Hepatocyte (in vitro differentiated cells): ENCODE results near the gene NAPEPLD. TPM values are rescaled to one million over a fixed set of nuclear protein-coding genes. Genes with fewer than 3 reads are reported as not detected.

Source experiments
- DNase-seq: peaks from one replicate; pipeline ENCODE4 v3.0.0-alpha.2; 2016; ENCODE audit warnings: low spot score
- H2AFZ ChIP-seq: fragments of 200-600 bp; sonication (generic); 2 replicates; pipeline ENCODE4 v1.6.0; 2016; ENCODE audit warnings: antibody characterized with exemption, mild to moderate bottlenecking
- H3K27ac ChIP-seq: fragments of 200-600 bp; sonication (generic); 2 replicates; pipeline ENCODE4 v1.5.1; 2016; ENCODE audit warnings: mild to moderate bottlenecking
- H3K27me3 ChIP-seq: fragments of 200-600 bp; sonication (generic); 2 replicates; pipeline ENCODE4 v1.6.1; 2016
- H3K36me3 ChIP-seq: fragments of 200-600 bp; sonication (generic); replicated peaks from 2 replicates; pipeline ENCODE4 v1.5.1; 2016; ENCODE audit warnings: low read depth; ENCODE audit not compliant: insufficient read depth
- H3K4me1 ChIP-seq: fragments of 200-600 bp; sonication (generic); 2 replicates; pipeline ENCODE4 v1.5.1; 2016; ENCODE audit warnings: mild to moderate bottlenecking, moderate library complexity; ENCODE audit not compliant: insufficient read depth
- H3K4me2 ChIP-seq: fragments of 200-600 bp; sonication (generic); 2 replicates; pipeline ENCODE4 v1.6.0; 2016
- H3K4me3 ChIP-seq: fragments of 200-600 bp; sonication (generic); 2 replicates; pipeline ENCODE4 v1.5.1; 2016; ENCODE audit warnings: mild to moderate bottlenecking
- H3K79me2 ChIP-seq: fragments of 200-600 bp; sonication (generic); 2 replicates; pipeline ENCODE4 v1.6.0; 2017; ENCODE audit warnings: mild to moderate bottlenecking
- H3K9me2 ChIP-seq: fragments of 200-600 bp; sonication (generic); replicated peaks from 2 replicates; pipeline ENCODE4 v1.6.0; 2017; ENCODE audit warnings: mild to moderate bottlenecking; ENCODE audit not compliant: insufficient read depth
- H3K9me3 ChIP-seq: fragments of 200-600 bp; sonication (generic); 2 replicates; pipeline ENCODE4 v1.5.1; 2016; ENCODE audit warnings: low read depth, mild to moderate bottlenecking
- H4K20me1 ChIP-seq: fragments of 200-600 bp; sonication (generic); 2 replicates; pipeline ENCODE4 v1.6.0; 2016; ENCODE audit warnings: mild to moderate bottlenecking; ENCODE audit not compliant: insufficient read depth, poor library complexity, severe bottlenecking
- EZH2 ChIP-seq: fragments of 200-600 bp; sonication (generic); IDR thresholded peaks from 2 replicates; pipeline ENCODE4 v1.6.1; 2016; ENCODE audit warnings: antibody characterized with exemption, mild to moderate bottlenecking, borderline replicate concordance
- EZH2phosphoT487 ChIP-seq: fragments of 200-600 bp; sonication (generic); IDR thresholded peaks from one replicate; pipeline ENCODE4 v1.6.1; 2018; ENCODE audit warnings: antibody characterized with exemption, mild to moderate bottlenecking, low read depth, moderate library complexity; ENCODE audit not compliant: unreplicated experiment, severe bottlenecking
- WGBS: methylation state at CpG from one replicate; pipeline ENCODE4 v1.1.6; 2016; ENCODE audit warnings: low lambda C conversion rate; ENCODE audit errors: missing lambda C conversion rate; 5-methylcytosine and 5-hydroxymethylcytosine counted together
- polyA plus RNA-seq: library from polyadenylated mRNA; unstranded; fragments of >200 nt; fragmentation: Nextera tagmentation; extraction: Ambion mirVana; gene quantifications from 2 replicates; pipeline ENCODE4 v1.2.1, GENCODE V29; 2016
- total RNA-seq: library from RNA; depleted of rRNA; stranded (reverse); fragments of >200 nt; gene quantifications from 2 replicates; pipeline ENCODE4 v1.2.3, GENCODE V29; 2014
- TF ChIP-seq, protein P1 (sequence below): fragments of 200-600 bp; sonication (generic); IDR thresholded peaks from 2 replicates; pipeline ENCODE4 v1.5.1; 2016; ENCODE audit warnings: antibody characterized with exemption, mild to moderate bottlenecking; ENCODE audit not compliant: poor library complexity

The NAPEPLD gene
- total and polyA plus RNA-seq, 2 experiments from 2014 or later = 11.0 to 12.0 TPM

DNA sequence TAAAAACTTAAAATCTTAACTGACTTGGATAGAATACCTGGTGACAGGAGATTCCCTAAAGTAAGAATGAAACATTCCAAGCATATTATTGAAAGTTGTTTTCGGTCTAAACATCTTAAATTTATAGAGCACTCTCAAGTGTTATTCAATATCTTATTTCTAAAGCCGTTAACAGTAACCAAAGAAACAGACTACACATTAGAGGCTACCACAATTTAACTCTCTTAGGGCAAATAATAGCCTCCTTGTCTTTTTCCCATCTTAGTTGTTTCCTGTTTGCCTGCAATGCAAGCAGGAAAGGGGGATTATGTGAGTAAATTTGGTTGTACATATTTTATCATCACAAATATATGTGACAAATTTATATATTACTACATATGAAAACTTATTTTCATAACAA lies 31.4 kb downstream of the NAPEPLD start:
- Histone ChIP-seq H3K9me3 (no peaks in the 10 kb centered on the region), H3K4me3 (no peak overlapping the region), H3K27me3 (no peaks in the 10 kb centered on the region), H4K20me1 (no peaks in the 10 kb centered on the region), H3K9me2 (no peaks in the 10 kb centered on the region), H3K4me2 (no peak overlapping the region), H2AFZ (no peak overlapping the region), H3K27ac (no peak overlapping the region), H3K36me3 (no peaks in the 10 kb centered on the region), H3K4me1 (no peaks in the 10 kb centered on the region), H3K79me2 (no peaks in the 10 kb centered on the region)
- WGBS = 68% methylated on average over 2 of the region's 2 CpGs
- no peak for DNase-seq
- TF ChIP-seq EZH2 (no peak), EZH2phosphoT487 (no peak)
- TF ChIP-seq, protein P1, sequence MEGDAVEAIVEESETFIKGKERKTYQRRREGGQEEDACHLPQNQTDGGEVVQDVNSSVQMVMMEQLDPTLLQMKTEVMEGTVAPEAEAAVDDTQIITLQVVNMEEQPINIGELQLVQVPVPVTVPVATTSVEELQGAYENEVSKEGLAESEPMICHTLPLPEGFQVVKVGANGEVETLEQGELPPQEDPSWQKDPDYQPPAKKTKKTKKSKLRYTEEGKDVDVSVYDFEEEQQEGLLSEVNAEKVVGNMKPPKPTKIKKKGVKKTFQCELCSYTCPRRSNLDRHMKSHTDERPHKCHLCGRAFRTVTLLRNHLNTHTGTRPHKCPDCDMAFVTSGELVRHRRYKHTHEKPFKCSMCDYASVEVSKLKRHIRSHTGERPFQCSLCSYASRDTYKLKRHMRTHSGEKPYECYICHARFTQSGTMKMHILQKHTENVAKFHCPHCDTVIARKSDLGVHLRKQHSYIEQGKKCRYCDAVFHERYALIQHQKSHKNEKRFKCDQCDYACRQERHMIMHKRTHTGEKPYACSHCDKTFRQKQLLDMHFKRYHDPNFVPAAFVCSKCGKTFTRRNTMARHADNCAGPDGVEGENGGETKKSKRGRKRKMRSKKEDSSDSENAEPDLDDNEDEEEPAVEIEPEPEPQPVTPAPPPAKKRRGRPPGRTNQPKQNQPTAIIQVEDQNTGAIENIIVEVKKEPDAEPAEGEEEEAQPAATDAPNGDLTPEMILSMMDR = no peak

DNA sequence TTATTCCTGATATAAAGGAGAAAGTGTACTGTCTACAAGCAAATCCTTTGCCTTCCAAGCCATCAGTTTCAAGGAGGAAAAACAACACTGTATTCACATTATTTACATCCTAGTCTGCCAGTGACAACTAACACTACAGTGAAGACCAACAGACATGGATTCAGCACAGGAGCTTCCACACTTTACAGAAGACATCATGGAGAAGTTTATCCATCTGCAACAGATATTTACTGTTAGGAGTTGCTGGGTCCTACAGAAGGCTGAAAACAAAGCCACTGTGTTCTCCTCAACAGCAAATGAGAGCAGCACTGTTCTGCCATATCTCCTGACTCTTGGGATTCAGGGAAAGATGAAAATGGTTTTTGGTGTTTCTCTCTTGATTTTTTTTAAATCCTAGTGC lies 31.9 kb downstream of the NAPEPLD start:
- Histone ChIP-seq H3K4me3 (no peak overlapping the region), H3K4me2 (no peak overlapping the region), H3K9me3 (no peaks in the 10 kb centered on the region), H3K27ac (no peak overlapping the region), H3K4me1 (no peaks in the 10 kb centered on the region), H2AFZ (no peak overlapping the region), H3K79me2 (no peaks in the 10 kb centered on the region), H3K9me2 (no peaks in the 10 kb centered on the region), H4K20me1 (no peaks in the 10 kb centered on the region), H3K36me3 (no peaks in the 10 kb centered on the region), H3K27me3 (no peaks in the 10 kb centered on the region)
- no peak for DNase-seq
- TF ChIP-seq EZH2 = no peak
- TF ChIP-seq EZH2phosphoT487 = no peak
- TF ChIP-seq, protein P1 = no peak

DNA sequence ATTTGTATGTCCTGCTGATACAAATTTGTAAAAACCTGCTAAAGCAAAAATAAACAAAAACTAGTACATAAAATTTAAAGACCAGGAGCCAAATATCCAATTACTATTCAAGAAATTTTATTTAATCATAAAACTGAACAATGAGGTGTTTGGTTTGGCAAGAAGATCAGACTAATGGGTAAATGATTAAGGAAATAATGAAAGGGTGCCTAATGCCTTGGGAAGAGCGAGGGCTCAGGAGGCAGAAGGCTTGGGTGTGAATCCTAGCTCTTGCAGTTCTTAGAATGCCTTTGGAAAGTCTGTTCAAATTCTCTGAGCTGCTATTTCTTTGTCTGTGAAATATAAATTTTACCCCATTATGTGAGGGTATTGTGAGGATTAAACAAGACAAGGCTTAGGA lies 32.4 kb downstream of the NAPEPLD start:
- no peaks in the 10 kb centered on the region for H4K20me1 ChIP-seq
- H3K27ac ChIP-seq = no peak overlapping the region
- H3K4me1 ChIP-seq = no peaks in the 10 kb centered on the region

GRCh38 chr7:103115771-103116170 lies 33.1 kb downstream of the NAPEPLD start:
- H3K9me3 ChIP-seq = no peaks in the 10 kb centered on the region
- no peak overlapping the region for H3K4me3 ChIP-seq
- H3K27me3 ChIP-seq = no peaks in the 10 kb centered on the region
- H3K9me2 ChIP-seq = no peaks in the 10 kb centered on the region
- no peaks in the 10 kb centered on the region for H3K4me1 ChIP-seq
- WGBS = 95% methylated on average over 4 of the region's 4 CpGs
- no peak for DNase-seq
- H2AFZ ChIP-seq = no peak overlapping the region
- no peaks in the 10 kb centered on the region for H3K79me2 ChIP-seq
- no peak for TF ChIP-seq EZH2
- TF ChIP-seq EZH2phosphoT487 = no peak
- H3K4me2 ChIP-seq = no peak overlapping the region
- H4K20me1 ChIP-seq = no peaks in the 10 kb centered on the region
- H3K27ac ChIP-seq = no peak overlapping the region
- no peaks in the 10 kb centered on the region for H3K36me3 ChIP-seq

More for the DNA sequence above, 32.4 kb downstream of the NAPEPLD start:
- no peaks in the 10 kb centered on the region for H3K9me3 ChIP-seq
- no peak for DNase-seq
- H3K36me3 ChIP-seq = no peaks in the 10 kb centered on the region
- no peak overlapping the region for H3K4me2 ChIP-seq
- H3K9me2 ChIP-seq = no peaks in the 10 kb centered on the region
- no peaks in the 10 kb centered on the region for H3K79me2 ChIP-seq
- H2AFZ ChIP-seq = no peak overlapping the region
- H3K27me3 ChIP-seq = no peaks in the 10 kb centered on the region
- H3K4me3 ChIP-seq = no peak overlapping the region
- TF ChIP-seq EZH2phosphoT487 = no peak
- TF ChIP-seq EZH2 = no peak
- WGBS = 93% methylated on average over 1 of the region's 1 CpG
